Epithelial cell of proximal tubule (primary cell): ENCODE data around the gene KIF26B. TPM values are rescaled to one million over a fixed set of nuclear protein-coding genes. Genes with fewer than 3 reads are reported as not detected.

Experiments
- DNase-seq: peaks from one replicate; pipeline ENCODE4 v3.0.0-alpha.2; 2011; ENCODE audit warnings: low read depth
- H3K4me3 ChIP-seq: 2 replicates; pipeline ENCODE4 v1.5.1; 2011; ENCODE audit warnings: low read depth, mild to moderate bottlenecking, low read length
- total RNA-seq: library from RNA; depleted of rRNA; stranded (reverse); fragments of >200 nt; gene quantifications from 2 replicates; pipeline ENCODE4 v1.2.3, GENCODE V29; 2015
- TF ChIP-seq, protein P1 (sequence below): conservative IDR thresholded peaks from 2 replicates; pipeline ENCODE4 v1.5.1; 2012; ENCODE audit warnings: low read depth, mild to moderate bottlenecking, low read length

Gene KIF26B
- total RNA-seq, 1 donor from 2014 or later, result 2.8 TPM

DNA sequence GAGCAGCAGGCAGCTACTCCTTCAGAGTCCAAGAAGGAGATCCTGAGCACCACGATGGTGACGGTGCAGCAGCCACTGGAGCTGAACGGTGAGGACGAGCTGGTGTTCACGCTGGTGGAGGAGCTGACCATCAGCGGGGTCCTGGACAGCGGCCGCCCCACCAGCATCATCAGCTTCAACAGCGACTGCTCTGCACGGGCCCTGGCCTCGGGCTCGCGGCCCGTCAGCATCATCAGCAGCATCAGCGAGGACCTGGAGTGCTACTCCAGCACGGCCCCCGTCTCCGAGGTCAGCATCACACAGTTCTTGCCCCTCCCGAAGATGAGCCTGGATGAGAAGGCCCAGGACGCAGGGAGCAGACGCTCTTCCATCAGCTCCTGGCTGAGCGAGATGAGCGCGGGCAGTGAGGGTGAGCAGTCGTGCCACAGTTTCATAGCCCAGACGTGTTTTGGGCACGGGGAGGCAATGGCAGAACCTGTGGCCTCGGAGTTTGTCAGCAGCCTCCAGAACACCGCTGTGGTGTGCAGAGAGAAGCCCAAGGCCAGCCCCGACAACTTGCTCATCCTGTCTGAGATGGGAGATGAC, 531.8 kb downstream of the KIF26B start:
- H3K4me3 ChIP-seq, result no peak overlapping the region
- DNase-seq, result no peak
- TF ChIP-seq, protein P1, sequence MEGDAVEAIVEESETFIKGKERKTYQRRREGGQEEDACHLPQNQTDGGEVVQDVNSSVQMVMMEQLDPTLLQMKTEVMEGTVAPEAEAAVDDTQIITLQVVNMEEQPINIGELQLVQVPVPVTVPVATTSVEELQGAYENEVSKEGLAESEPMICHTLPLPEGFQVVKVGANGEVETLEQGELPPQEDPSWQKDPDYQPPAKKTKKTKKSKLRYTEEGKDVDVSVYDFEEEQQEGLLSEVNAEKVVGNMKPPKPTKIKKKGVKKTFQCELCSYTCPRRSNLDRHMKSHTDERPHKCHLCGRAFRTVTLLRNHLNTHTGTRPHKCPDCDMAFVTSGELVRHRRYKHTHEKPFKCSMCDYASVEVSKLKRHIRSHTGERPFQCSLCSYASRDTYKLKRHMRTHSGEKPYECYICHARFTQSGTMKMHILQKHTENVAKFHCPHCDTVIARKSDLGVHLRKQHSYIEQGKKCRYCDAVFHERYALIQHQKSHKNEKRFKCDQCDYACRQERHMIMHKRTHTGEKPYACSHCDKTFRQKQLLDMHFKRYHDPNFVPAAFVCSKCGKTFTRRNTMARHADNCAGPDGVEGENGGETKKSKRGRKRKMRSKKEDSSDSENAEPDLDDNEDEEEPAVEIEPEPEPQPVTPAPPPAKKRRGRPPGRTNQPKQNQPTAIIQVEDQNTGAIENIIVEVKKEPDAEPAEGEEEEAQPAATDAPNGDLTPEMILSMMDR, result no peak

DNA sequence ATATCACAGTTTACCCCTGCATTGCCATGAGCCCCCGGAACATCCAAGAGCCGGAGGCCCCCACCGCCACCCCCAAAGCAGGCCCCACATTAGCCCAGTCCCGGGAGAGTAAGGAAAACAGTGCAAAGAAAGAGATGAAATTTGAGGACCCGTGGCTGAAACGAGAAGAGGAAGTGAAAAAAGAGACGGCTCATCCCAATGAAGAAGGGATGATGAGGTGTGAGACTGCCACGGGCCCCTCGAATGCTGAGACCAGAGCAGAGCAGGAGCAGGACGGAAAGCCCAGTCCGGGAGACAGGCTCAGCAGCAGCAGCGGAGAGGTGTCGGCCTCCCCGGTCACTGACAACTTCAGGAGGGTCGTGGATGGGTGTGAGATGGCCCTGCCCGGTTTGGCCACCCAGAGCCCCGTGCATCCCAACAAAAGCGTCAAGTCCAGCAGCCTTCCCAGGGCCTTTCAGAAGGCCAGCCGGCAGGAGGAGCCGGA, 532.4 kb downstream of the KIF26B start:
- H3K4me3 ChIP-seq, result no peak overlapping the region
- TF ChIP-seq, protein P1, result no peak
- DNase-seq, result no peak

DNA sequence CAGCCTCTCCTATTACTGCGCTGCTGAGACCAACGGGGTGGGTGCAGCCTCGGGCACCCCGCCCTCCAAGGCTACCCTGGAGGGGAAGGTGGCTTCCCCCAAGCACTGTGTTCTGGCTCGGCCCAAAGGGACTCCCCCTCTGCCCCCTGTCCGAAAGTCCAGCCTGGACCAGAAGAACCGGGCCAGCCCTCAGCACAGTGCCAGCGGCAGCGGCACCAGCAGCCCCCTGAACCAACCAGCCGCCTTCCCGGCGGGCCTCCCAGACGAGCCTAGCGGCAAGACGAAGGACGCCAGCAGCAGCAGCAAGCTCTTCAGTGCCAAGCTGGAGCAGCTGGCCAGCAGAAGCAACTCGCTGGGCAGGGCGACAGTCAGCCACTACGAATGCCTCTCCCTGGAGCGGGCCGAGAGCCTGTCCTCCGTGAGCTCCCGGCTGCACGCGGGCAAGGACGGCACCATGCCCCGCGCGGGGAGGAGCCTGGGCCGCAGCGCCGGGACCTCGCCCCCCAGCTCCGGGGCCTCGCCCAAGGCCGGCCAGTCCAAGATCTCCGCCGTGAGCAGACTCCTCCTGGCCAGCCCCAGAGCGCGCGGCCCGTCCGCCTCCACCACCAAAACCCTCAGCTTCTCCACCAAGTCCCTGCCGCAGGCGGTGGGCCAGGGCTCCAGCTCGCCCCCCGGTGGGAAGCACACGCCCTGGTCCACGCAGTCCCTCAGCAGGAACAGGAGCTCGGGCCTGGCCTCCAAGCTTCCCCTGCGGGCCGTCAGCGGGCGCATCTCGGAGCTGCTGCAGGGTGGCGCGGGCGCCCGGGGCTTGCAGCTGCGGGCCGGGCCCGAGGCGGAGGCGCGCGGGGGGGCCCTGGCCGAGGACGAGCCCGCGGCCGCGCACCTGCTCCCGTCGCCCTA, 533.1 kb downstream of the KIF26B start:
- H3K4me3 ChIP-seq, result no peak overlapping the region
- TF ChIP-seq, protein P1, result peak; percentile 15
- DNase-seq, result no peak

DNA sequence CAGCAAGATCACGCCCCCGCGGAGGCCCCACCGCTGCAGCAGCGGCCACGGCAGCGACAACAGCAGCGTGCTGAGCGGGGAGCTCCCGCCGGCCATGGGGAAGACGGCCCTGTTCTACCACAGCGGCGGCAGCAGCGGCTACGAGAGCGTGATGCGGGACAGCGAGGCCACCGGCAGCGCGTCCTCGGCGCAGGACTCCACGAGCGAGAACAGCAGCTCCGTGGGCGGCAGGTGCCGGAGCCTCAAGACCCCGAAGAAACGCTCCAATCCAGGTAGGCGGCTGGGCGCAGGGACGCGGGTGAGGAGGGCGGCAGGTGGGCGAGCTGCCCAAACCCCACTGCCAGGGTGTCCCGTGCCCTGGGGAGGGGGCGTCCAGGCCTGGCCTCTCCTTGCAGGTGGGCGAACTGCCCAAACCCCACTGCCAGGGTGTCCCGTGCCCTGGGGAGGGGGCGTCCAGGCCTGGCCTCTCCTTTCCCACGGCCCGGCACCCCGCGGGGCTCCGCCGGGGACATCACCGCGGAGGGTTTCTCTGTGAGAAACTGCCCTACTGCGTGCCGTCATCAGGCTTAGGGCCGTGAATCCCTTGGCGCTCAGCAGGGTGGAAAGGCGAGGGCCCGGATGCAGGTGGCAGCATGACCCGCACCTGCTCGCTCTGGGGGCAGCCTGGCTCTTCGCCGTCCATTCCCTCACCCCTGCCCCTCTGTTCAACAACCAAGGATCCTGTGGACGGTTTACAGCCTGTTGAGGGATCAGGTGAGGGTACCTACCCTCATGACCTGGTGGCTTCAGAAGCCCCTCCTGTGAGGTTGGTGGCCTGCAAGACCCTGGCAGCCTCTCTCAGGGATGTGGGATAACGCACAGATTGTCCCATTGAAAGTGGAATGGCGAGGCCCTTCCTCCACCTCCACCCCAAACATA, 534.0 kb downstream of the KIF26B start:
- TF ChIP-seq, protein P1, result no peak
- DNase-seq, result no peak
- no peak overlapping the region for H3K4me3 ChIP-seq

DNA sequence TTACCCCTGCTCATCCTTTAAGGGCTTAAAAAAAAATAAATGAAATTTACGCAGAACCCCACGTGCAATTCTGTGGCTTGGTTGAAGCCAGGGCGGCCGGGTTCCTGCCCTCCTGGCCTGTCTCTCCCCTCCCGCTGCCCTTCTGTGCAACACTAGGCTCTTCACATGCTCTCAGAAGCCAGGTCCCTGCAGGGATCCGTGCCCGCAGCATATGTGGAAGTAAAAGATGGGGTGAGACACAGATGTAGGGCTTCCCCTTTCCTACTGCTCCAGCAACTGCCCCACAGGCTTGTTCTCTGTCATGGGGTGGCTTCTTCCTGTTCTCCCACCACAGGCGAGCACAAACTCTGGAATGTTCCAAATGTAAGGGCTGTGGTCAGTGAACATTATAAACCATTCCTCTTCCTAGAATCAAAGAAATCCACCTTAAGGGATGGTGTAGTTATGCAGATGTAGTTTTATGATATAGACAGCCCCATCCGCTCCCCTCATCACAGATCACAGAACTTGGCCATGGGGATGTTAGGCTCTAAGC, 535.4 kb downstream of the KIF26B start:
- DNase-seq, result no peak
- H3K4me3 ChIP-seq, result no peak overlapping the region
- TF ChIP-seq, protein P1, result no peak

DNA sequence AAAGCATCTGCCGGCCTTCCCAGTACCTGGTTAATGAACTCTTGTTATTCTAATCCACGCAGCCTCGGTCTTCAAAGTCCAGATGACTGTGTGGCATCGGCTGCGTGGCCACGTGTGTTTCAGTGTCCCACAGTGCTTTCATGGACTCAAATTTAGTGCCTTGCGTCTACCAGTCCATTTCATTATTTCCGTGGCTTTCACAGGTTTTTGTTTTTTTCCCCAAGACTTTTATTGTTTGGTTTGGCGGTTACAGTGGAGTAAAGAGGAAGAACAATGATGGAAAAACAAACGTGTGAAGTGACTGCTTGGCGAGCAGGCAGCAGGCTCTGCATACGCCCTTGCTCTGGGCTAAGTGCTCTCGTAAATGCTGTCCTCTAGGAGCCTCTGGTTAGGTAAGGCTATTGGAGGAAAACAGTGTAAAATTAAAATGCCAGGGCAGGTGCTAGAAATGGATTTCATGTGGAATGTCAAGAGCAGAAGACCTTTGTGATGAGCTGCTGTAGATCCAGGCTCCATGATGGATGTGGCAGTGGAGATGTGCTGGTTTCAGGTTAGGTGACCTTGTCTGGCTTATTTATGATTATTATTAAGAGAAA, 536.3 kb downstream of the KIF26B start:
- H3K4me3 ChIP-seq, result no peak overlapping the region
- TF ChIP-seq, protein P1, result no peak
- DNase-seq, result no peak
